ENCODE results near the gene POLN. TPM values are rescaled to one million over a fixed set of nuclear protein-coding genes. Genes with fewer than 3 reads are reported as not detected.

The POLN gene
- polyA plus RNA-seq, 1 donor (not counting 4 experiments of a cell fraction or from before 2014, with no cell fraction given), result 1.3 TPM

DNA sequence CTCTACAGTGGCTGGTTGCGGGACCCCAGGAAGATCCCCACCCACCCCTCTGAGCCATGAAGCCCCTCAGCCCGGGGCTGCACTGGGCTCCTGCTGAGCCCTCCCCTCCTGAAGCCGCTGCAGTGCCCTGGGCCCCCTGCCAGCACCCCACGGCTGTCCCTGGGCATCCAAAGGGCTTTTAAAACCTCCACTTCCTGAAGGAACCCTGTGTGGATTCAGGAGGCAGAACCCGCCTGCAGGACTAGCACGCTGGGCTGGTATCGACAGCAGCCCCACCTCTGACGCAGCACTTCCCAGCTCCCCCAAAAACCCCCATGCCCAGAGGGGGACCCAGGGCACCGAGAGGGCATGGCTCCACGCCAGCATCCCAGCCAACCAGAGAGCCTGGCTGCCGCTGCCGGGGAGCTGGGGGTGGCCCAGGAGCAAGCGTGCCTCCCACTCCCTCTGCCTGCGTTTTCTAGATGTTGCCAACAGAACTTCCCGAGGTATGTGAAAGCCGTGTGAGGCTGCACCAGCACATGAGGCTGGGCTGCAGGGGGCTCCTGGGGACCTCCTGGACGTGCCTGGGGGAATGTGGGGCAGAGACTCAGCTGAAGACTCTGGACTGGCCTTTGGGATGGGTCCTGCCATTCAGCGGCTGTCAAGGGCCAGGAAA is 13.7 kb upstream of the POLN start:
- Histone ChIP-seq H3K9ac (ENCODE audit: control insufficient read depth, extremely low read depth, insufficient read depth, low read length) (no peak overlapping the region), H3K9me1 (ENCODE audit: control insufficient read depth, extremely low read depth, insufficient read depth, low read length) (no peaks in the 10 kb centered on the region), H3K79me2 (ENCODE audit: control insufficient read depth, insufficient read depth, low read length) (peaks cover 9% of the 10 kb centered on the region), H3K27me3 (ENCODE audit: control insufficient read depth, extremely low read depth, insufficient read depth, low read length) (no peaks in the 10 kb centered on the region), H3K27ac (ENCODE audit: control insufficient read depth, insufficient read depth, low read length) (no peak overlapping the region), H3K9me3 (ENCODE audit: control insufficient read depth, low read depth, low read length) (no peaks in the 10 kb centered on the region), H3K4me3 (ENCODE audit: control insufficient read depth in 2 of 3, extremely low read depth in 1 of 3, insufficient read depth in 2 of 3, low read depth in 1 of 3, low read length in 3 of 3) (no peak overlapping the region), H2AFZ (ENCODE audit: control insufficient read depth, low read length) (no peak overlapping the region), H4K20me1 (ENCODE audit: control insufficient read depth, extremely low read depth, insufficient read depth, low read length) (peaks cover 8% of the 10 kb centered on the region), H3K4me1 (ENCODE audit: control insufficient read depth, extremely low read depth, insufficient read depth, low read length) (peaks cover 5% of the 10 kb centered on the region), H3K36me3 (ENCODE audit: control insufficient read depth in 2 of 2, extremely low read depth in 1 of 2, insufficient read depth in 2 of 2, low read length in 2 of 2) (peaks cover 4 to 28% of the 10 kb centered on the region in 2 experiments), H3K4me2 (ENCODE audit: control insufficient read depth, extremely low read depth, insufficient read depth, low read depth, low read length) (no peak overlapping the region)
- no peak for TF ChIP-seq EZH2 (IDR thresholded peaks at IDR 0.05; ENCODE audit: low read length)
- TF ChIP-seq, protein P1, sequence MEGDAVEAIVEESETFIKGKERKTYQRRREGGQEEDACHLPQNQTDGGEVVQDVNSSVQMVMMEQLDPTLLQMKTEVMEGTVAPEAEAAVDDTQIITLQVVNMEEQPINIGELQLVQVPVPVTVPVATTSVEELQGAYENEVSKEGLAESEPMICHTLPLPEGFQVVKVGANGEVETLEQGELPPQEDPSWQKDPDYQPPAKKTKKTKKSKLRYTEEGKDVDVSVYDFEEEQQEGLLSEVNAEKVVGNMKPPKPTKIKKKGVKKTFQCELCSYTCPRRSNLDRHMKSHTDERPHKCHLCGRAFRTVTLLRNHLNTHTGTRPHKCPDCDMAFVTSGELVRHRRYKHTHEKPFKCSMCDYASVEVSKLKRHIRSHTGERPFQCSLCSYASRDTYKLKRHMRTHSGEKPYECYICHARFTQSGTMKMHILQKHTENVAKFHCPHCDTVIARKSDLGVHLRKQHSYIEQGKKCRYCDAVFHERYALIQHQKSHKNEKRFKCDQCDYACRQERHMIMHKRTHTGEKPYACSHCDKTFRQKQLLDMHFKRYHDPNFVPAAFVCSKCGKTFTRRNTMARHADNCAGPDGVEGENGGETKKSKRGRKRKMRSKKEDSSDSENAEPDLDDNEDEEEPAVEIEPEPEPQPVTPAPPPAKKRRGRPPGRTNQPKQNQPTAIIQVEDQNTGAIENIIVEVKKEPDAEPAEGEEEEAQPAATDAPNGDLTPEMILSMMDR (optimal IDR thresholded peaks at IDR 0.05 in 1 of 3, IDR thresholded peaks at IDR 0.05 in 1 of 3, conservative IDR thresholded peaks at IDR 0.05 in 1 of 3; ENCODE audit: extremely low read depth in 1 of 3, insufficient read depth in 2 of 3, low read length in 3 of 3), result no peak
- no peak for FAIRE-seq
- dilution Hi-C loops (cut with MboI; ENCODE audit: extremely low pct_ligation_motif_present, low sequenced_read_pairs), result no loop called here
- DNase-seq (ENCODE audit: low read depth, low spot score), result no peak

DNA sequence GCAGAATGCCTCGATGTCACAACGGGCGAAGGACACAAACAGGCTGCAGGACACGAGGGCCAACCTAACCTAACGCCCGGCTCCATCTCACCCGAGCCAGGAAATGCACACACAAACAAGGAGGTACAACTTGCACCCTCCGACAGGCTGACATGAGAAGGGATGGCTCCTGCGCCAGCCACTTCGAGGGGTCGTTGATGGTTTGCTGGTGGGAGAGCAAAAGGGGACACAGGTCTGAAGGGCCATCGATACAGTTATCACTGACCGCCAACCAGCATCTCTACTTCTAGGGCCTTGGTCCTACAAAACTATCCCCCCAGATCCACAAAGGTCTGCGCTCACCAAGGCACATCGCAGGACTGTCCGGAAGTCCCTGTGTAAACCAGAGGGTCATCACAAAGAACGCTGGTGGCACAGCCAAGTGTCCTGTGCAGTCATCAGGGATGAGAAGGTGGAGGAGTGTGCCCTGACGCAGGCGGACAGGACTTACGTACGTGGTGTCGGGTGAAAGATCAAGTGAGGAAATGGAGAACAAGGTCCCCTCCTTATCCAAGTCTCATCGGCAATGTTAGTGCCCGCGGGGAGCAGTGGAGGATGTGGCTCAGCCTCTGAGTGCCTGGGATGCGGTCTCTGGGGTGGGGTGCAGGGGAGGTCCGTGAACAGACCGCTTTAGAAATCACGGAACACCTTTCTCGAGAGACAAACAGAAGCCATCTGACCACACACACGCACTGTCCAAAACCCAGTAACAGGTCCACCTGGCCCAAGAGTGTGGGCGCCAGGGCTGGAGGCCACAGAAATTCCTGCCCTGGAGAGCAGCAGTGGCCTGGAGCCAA is 13.0 kb upstream of the POLN start:
- Histone ChIP-seq H3K27ac (ENCODE audit: control insufficient read depth, insufficient read depth, low read length) (no peak overlapping the region), H3K27me3 (ENCODE audit: control insufficient read depth, extremely low read depth, insufficient read depth, low read length) (no peaks in the 10 kb centered on the region), H3K4me1 (ENCODE audit: control insufficient read depth, extremely low read depth, insufficient read depth, low read length) (no peaks in the 10 kb centered on the region), H3K4me3 (ENCODE audit: control insufficient read depth in 2 of 3, extremely low read depth in 1 of 3, insufficient read depth in 2 of 3, low read depth in 1 of 3, low read length in 3 of 3) (no peak overlapping the region), H3K9me3 (ENCODE audit: control insufficient read depth, low read depth, low read length) (no peaks in the 10 kb centered on the region), H3K9me1 (ENCODE audit: control insufficient read depth, extremely low read depth, insufficient read depth, low read length) (no peaks in the 10 kb centered on the region), H3K9ac (ENCODE audit: control insufficient read depth, extremely low read depth, insufficient read depth, low read length) (no peak overlapping the region), H3K36me3 (ENCODE audit: control insufficient read depth in 2 of 2, extremely low read depth in 1 of 2, insufficient read depth in 2 of 2, low read length in 2 of 2) (peaks cover 4 to 32% of the 10 kb centered on the region in 2 experiments), H2AFZ (ENCODE audit: control insufficient read depth, low read length) (no peak overlapping the region), H4K20me1 (ENCODE audit: control insufficient read depth, extremely low read depth, insufficient read depth, low read length) (peaks cover 5% of the 10 kb centered on the region), H3K4me2 (ENCODE audit: control insufficient read depth, extremely low read depth, insufficient read depth, low read depth, low read length) (no peak overlapping the region), H3K79me2 (ENCODE audit: control insufficient read depth, insufficient read depth, low read length) (peaks cover 4% of the 10 kb centered on the region)
- TF ChIP-seq, protein P1 (optimal IDR thresholded peaks at IDR 0.05 in 1 of 3, IDR thresholded peaks at IDR 0.05 in 1 of 3, conservative IDR thresholded peaks at IDR 0.05 in 1 of 3; ENCODE audit: extremely low read depth in 1 of 3, insufficient read depth in 2 of 3, low read length in 3 of 3), result no peak
- TF ChIP-seq EZH2 (IDR thresholded peaks at IDR 0.05; ENCODE audit: low read length), result no peak
- FAIRE-seq (no peak), DNase-seq (ENCODE audit: low read depth, low spot score) (no peak)
- dilution Hi-C loops (cut with MboI; ENCODE audit: extremely low pct_ligation_motif_present, low sequenced_read_pairs), result no loop called here

Data from keratinocyte (primary cell).